ENCODE measurements around the gene HTT.

The HTT gene

DNA sequence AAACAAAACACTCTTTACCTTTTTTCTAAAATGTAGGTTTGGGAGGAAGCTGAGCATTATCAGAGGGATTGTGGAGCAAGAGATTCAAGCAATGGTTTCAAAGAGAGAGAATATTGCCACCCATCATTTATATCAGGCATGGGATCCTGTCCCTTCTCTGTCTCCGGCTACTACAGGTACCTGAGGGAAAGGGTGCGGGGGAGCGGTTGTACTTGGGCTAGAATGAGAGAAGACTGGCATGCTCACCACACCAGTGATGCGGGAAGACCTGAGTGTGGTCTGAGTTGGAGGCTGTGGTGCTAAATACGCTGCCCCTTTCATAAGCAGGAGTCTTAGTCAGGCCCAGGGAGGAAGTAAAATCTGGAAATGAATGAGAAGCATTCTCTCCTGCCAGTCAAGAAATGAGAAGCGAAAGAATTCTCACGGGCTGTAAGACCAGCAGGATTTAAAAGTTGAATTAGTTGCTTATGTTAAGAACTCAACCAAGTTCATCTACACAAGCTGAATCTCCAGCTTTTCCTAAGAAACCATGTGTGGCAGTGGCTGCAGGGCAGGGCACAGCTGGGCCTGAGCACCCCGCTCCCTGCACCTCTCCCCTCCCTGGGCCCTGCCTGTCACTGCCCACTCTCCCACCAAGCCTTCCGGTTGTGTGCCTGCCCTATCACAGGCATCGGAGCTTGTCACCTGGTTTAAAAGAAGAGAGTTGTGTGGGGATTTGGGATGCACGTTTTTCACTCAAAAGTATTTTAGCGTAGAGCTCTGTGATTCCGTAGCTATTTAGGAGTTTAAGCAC lies 149.7 kb downstream of the HTT start:
- FAIRE-seq = no peak

DNA sequence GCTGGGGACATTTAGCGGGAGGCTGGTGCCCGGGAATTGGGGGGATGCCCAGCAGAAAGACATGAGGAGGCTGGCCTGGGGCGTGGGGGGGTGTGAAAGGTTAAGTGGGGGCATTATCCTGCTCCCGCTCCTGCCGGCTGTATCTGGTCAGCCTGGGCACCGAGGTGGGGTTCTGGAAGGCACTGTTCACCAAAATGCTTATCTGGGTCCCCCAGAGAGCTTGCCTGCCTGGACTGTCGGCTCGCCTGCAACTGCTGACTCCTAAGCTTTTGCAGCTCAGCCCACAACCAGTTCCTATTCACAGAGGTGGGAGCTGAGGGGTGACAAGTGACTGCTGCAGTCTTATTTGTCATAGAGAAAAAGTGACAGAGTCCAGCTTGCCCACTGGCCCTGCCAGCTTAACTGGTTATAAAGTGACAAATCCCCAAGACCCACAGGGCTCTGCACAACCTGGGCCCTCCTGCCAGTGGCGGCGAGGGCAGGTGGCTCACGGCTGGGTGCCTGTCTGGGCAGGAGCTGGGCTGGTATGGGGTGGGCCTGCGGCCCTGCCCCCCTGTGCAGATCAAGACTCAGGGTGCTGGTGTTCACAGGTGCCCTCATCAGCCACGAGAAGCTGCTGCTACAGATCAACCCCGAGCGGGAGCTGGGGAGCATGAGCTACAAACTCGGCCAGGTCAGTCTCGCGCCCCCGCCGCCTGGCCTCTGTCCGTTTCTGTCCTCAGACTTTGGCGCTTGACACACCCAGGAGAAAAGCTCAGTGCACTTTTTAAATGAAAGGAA lies 150.8 kb downstream of the HTT start:
- no peak for FAIRE-seq

DNA sequence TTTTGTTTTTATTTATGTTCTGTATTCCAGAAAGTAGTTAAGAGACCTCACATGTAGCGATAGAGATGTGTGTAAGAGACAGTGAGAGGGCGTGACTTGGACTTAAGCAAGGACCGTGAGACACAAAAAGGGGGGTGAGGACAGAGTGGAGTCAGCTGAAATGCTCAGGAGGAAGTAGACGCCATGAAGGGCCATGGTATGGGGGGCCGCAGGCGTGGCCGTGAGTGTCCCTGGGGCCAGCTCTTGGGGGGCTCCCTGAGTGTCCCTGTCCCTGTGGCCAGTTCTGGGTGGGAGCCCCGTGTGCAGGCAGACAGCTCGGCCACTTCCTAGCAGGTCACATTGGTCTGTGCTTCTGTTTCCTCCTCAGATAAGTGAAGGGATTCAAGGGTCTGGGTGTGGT lies 151.5 kb downstream of the HTT start:
- no peak for FAIRE-seq

DNA sequence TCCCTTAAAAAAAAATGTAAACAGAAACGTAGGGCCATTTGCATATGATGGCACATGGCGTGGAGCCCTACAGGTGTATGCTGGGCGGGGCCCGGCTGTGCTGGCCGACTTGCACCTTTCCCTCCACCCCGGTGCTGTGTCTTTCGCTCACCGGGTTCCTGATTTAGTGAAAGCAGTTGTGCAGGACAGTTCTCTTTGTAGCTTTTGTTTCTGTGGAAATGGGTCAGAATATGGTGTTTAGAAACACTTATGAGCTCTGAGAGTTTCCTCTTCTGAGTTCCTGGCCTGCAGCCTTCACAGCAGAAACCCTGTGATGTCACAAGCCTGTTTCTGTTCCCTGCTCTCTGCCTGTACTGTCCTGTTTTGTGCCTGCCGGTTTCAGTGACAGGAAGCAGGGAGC lies 152.0 kb downstream of the HTT start:
- FAIRE-seq = no peak

DNA sequence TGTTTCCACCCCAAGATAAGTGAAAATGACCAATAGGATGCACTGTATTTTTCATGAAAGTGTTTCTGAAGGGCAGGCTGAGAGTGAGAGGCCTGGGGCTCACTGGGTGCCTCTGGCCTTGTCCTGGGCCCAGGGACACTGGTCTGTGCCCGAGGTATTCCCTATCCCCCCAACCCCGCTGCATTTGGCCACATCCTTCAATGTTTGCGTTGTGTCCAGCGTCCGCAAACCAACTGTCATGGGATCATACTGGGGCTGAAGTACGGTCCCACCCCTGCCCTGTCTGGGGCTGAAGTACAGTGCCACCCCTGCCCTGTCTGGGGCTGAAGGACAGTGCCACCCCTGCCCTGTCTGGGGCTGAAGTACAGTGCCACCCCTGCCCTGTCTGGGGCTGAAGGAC lies 152.5 kb downstream of the HTT start:
- no peak for FAIRE-seq

DNA sequence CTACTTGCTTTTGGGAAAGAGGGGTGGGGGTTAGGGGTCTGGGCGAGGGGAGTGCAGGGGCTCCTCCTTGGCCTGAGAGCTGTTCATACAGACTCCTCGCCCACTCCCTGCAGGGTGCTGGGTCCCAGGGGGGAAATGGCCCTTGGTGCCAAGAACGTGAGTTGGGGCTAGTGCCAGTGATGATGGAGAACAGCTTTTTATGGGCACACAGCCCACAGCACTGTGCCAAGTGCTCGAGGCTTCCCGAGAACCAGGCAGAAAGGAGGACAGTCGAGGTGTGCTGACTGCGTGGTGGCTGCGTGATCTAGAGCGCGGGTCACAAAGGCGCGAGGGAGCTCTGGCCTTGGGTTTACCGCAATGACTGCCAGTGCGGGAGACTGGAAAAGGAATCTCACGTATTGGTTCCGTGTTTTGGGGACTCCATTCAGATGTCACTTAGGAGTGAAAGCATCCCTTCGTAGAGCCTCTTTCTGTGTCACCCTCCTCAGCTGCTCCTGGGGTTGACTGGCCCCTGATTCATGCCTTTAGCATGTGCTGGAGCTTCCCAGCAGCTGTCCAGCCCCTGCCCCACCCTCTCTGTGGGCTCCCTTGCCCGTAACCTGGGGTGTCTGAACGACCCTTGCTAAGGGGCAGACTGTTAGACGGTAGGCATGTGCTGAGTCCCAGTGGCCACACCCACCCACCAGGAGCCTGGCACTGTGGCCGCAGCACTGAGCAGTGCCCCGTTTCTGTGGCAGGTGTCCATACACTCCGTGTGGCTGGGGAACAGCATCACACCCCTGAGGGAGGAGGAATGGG lies 153.6 kb downstream of the HTT start:
- no peak for FAIRE-seq

DNA sequence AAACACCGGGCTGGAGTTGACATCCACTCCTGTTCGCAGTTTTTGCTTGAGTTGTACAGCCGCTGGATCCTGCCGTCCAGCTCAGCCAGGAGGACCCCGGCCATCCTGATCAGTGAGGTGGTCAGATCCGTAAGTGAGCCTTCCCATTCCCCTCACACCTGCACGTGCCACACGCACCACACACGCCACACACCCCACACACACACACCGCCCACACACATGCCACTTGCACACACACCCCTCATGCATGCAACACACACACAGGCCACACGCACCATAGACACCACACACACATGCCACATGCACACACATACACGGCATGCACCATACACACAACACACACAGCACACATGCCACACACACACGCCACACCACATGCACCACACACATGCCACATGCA lies 154.4 kb downstream of the HTT start:
- no peak for FAIRE-seq

GRCh38 chr4:3229328-3229727 lies 154.8 kb downstream of the HTT start:
- FAIRE-seq = no peak

- no peak for FAIRE-seq
Measured at GRCh38 chr4:3229964-3230363, 155.5 kb downstream of the HTT start.

GRCh38 chr4:3231471-3231870 lies 157.0 kb downstream of the HTT start:
- FAIRE-seq = no peak

GRCh38 chr4:3232001-3232400 lies 157.5 kb downstream of the HTT start:
- no peak for FAIRE-seq

GRCh38 chr4:3232871-3233271 lies 158.4 kb downstream of the HTT start:
- no peak for FAIRE-seq

GRCh38 chr4:3233391-3234071 lies 159.1 kb downstream of the HTT start:
- no peak for FAIRE-seq

DNA sequence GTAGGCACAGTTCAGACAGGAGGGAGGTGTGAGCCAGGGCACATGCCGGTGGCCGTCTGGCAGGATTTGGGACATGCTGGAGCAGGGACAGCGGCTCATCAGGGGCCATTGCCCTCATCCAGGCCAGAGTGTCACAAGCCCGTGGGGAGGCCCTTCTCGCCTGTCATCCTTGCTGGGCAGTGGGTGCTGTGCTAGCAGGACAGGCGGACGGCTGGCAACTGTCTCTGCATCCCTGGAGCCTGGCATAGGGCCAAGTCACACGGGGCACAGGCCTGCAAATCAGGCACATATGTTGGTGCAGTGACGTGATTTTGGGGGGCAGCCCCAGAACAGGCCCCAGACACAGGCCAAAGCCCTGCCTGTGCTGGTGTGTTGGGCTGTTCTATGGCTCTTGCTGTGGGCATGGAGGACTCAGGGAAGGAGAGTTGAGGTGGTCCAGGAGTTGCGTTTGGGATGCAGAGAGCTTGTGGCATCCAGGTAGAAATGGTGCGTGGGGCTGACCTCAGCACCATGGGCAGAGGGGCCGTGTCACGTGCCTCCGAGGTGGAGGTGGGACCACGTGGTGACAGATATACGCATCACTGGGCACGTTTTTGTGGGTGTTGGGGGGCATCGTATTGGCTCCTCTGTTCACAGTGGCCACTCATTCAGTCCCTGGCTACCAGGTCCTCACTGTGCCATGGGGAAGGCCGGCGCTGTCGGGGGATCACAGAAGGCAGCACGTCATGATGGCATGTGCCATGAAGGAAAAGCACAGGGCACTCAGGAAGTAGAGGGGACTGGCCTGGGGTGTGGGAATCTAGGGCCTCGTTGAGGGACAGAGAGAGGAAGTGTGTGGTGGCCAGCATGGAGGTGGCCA lies 159.9 kb downstream of the HTT start:
- FAIRE-seq = no peak

DNA sequence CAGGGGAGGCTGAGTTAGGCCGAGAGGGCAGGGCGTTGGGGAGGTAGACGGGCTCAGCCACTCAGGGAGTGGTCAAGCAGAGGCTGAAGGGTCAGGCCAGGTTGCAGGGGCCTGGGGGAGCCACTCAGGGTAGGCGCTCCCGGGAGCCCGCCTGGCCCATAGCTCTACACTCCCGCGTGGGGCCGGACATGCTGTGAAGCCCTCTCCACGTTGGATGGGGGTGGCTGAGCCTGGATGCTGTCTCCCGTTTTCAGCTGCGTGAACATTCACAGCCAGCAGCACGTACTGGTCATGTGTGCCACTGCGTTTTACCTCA lies 160.5 kb downstream of the HTT start:
- no peak for FAIRE-seq

DNA sequence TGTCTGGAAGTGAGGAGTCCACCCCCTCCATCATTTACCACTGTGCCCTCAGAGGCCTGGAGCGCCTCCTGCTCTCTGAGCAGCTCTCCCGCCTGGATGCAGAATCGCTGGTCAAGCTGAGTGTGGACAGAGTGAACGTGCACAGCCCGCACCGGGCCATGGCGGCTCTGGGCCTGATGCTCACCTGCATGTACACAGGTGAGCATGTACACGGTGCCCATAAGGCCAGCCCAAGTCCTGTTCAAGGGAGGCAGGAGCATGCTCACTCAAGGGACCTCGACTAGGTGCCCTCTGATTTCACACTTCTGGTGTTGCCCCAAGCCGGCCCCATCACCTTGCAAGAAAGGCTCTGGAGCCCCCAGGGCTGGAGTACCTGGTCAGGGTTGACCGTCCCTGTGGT lies 161.1 kb downstream of the HTT start:
- FAIRE-seq = no peak

- FAIRE-seq = no peak
Measured at GRCh38 chr4:3236326-3236878, 161.9 kb downstream of the HTT start.

DNA sequence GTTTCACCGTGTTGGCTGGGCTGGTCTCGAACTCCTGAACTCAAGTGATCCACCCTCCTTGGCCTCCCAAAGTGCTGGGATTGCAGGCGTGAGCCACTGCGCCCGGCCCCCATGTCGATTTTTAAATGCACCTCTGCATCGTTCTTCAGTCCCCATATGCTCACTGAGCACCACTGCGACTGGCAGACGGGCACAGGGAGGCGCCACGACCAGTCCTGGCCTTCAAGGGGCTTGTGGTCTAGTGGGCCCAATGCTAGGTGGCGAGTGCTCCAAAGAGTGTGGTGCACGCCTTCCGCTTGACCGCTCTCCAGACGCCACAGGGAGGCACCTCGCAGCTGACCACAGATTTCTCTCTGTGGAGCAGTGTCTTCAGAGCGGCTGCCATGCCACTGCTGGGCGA lies 162.8 kb downstream of the HTT start:
- no peak for FAIRE-seq

GRCh38 chr4:3237712-3238560 lies 163.5 kb downstream of the HTT start:
- FAIRE-seq = no peak

DNA sequence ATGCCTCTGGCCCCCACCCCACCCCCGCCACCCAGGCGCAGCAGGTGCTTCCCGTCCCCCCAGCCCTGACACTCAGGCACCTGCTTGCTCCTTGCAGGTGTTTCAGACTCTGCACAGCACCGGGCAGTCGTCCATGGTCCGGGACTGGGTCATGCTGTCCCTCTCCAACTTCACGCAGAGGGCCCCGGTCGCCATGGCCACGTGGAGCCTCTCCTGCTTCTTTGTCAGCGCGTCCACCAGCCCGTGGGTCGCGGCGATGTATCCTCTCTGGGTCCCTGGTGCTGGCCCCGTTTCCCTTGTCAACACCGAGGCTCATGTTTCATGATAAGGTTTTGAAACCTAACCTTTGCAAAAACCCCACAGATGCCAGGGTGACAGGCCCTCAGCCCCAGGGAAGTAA lies 164.2 kb downstream of the HTT start:
- FAIRE-seq = no peak

GRCh38 chr4:3239303-3239702 lies 164.8 kb downstream of the HTT start:
- FAIRE-seq = no peak

All from islet of Langerhans (tissue), 1 donor.